K562 (cell line): Measurements from ENCODE around the gene DXO. TPM values are rescaled to one million over a fixed set of nuclear protein-coding genes. Genes with fewer than 3 reads are reported as not detected.

Source experiments
- CHD1 ChIP-seq: fragments of 200-600 bp; sonication (generic); IDR thresholded peaks from one replicate; pipeline ENCODE4 v1.6.1; 2012; ENCODE audit warnings: mild to moderate bottlenecking, moderate library complexity, low read length, inconsistent platforms
- GABPB1 ChIP-seq: sonication (generic); formaldehyde crosslinking; IDR thresholded peaks from 2 replicates; pipeline ENCODE4 v1.8.0; 2022; ENCODE audit warnings: mild to moderate bottlenecking, missing genetic modification reagents
- LARP7 ChIP-seq: fragments of 450-650 bp; IDR thresholded peaks from 2 replicates; pipeline ENCODE4 v1.6.1; 2016
- MEF2D ChIP-seq: conservative IDR thresholded peaks from 2 replicates; pipeline ENCODE4 v1.6.1; 2016; ENCODE audit warnings: low read depth, missing genetic modification characterization, missing compliant biosample characterization
- NR1H2 ChIP-seq: sonication (generic); formaldehyde crosslinking; IDR thresholded peaks from 2 replicates; pipeline ENCODE4 v1.4.0; 2020; ENCODE audit warnings: mild to moderate bottlenecking, missing genetic modification reagents
- PPARD ChIP-seq: fragments of 250-450 bp; sonication (Bioruptor Pico); IDR thresholded peaks from 2 replicates; pipeline ENCODE4 v1.8.0; 2022; ENCODE audit warnings: inconsistent platforms, mild to moderate bottlenecking, moderate library complexity
- RBFOX2 ChIP-seq: fragments of 200-400 bp; formaldehyde crosslinking; IDR thresholded peaks from 2 replicates; pipeline ENCODE4 v1.6.1; 2017; ENCODE audit warnings: low read depth, mild to moderate bottlenecking, low read length, moderate library complexity
- SPI1 ChIP-seq: IDR thresholded peaks from 2 replicates; pipeline ENCODE4 v1.6.1; 2011; ENCODE audit warnings: low read depth, low read length, control low read depth, borderline replicate concordance
- TEAD2 ChIP-seq: fragments of 450-650 bp; IDR thresholded peaks from 2 replicates; pipeline ENCODE4 v1.6.1; 2016; ENCODE audit warnings: missing genetic modification characterization, control low read depth, missing compliant biosample characterization
- THAP12 ChIP-seq: fragments of 250-450 bp; sonication (Bioruptor Pico); IDR thresholded peaks from 2 replicates; pipeline ENCODE4 v1.9.0; 2021; ENCODE audit warnings: mild to moderate bottlenecking, inconsistent platforms
- THRB ChIP-seq: fragments of 450-650 bp; formaldehyde crosslinking; conservative IDR thresholded peaks from 2 replicates; pipeline ENCODE4 v1.4.0; 2022; ENCODE audit warnings: mild to moderate bottlenecking, missing genetic modification characterization
- ZBED1 ChIP-seq: IDR thresholded peaks from 2 replicates; pipeline ENCODE4 v1.6.1; 2014
- ZBTB17 ChIP-seq: fragments of 450-650 bp; formaldehyde crosslinking; IDR thresholded peaks from 2 replicates; pipeline ENCODE4 v1.4.0; 2020; ENCODE audit warnings: mild to moderate bottlenecking
- polyA plus RNA-seq, 8 experiments: library from polyadenylated mRNA; depleted of rRNA in 4 of 8; stranded (reverse) in 5 of 8; unstranded in 3 of 8; fragments of >200 nt; fragmentation: Nextera tagmentation in 2 of 8; fragmentation: Illumina TruSeq in 1 of 8; extraction: Ambion mirVana in 2 of 8; extraction: Trizol in 1 of 8; gene quantifications; 2 replicates each; pipeline versions ENCODE4 v1.2.1 to v1.2.3, GENCODE V29; 2011 to 2014; ENCODE audit warnings: inconsistent platforms in 1 of 8, missing spikeins in 1 of 8
- total RNA-seq, 7 experiments: library from RNA; depleted of rRNA in 6 of 7; stranded (reverse); fragments of >200 nt in 6 of 7; fragmentation: Illumina TruSeq in 2 of 7; extraction: Trizol in 2 of 7; gene quantifications; 2 replicates each; pipeline versions ENCODE4 v1.2.1 to v1.2.3, GENCODE V29; 2011 to 2021; ENCODE audit warnings: low replicate concordance in 1 of 7
- TF ChIP-seq, protein P1 (sequence below): fragments of 250-450 bp; sonication (Bioruptor Pico); IDR thresholded peaks from 2 replicates; pipeline ENCODE4 v1.4.0; 2020; ENCODE audit warnings: mild to moderate bottlenecking, moderate library complexity
- TF ChIP-seq, protein P2 (sequence below), 2 experiments: fragments of 150-350 bp in 1 of 2; IDR thresholded peaks; 2 replicates each; pipeline ENCODE4 v1.6.1; 2012 to 2016; ENCODE audit warnings: low read depth in 2 of 2, low read length in 2 of 2, mild to moderate bottlenecking in 1 of 2, moderate library complexity in 1 of 2
- TF ChIP-seq, protein P3 (sequence below): fragments of 450-650 bp; formaldehyde crosslinking; IDR thresholded peaks from 2 replicates; pipeline ENCODE4 v1.4.0; 2022; ENCODE audit warnings: mild to moderate bottlenecking, moderate library complexity

The DXO gene
- total and polyA plus RNA-seq, 9 of the 15 experiments (the other 6 are each of a cell fraction or from before 2014, with no cell fraction given): 6.4 to 35.1 (median 19.4) TPM

- TF ChIP-seq, protein P1, sequence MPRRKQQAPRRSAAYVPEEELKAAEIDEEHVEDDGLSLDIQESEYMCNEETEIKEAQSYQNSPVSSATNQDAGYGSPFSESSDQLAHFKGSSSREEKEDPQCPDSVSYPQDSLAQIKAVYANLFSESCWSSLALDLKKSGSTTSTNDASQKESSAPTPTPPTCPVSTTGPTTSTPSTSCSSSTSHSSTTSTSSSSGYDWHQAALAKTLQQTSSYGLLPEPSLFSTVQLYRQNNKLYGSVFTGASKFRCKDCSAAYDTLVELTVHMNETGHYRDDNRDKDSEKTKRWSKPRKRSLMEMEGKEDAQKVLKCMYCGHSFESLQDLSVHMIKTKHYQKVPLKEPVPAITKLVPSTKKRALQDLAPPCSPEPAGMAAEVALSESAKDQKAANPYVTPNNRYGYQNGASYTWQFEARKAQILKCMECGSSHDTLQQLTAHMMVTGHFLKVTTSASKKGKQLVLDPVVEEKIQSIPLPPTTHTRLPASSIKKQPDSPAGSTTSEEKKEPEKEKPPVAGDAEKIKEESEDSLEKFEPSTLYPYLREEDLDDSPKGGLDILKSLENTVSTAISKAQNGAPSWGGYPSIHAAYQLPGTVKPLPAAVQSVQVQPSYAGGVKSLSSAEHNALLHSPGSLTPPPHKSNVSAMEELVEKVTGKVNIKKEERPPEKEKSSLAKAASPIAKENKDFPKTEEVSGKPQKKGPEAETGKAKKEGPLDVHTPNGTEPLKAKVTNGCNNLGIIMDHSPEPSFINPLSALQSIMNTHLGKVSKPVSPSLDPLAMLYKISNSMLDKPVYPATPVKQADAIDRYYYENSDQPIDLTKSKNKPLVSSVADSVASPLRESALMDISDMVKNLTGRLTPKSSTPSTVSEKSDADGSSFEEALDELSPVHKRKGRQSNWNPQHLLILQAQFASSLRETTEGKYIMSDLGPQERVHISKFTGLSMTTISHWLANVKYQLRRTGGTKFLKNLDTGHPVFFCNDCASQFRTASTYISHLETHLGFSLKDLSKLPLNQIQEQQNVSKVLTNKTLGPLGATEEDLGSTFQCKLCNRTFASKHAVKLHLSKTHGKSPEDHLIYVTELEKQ (CRISPR knock-in tag): no peak
- TF ChIP-seq GABPB1 (no peak), CHD1 (peak; percentile 92), NR1H2 (CRISPR knock-in tag) (peak; percentile 98), LARP7 (peak; percentile 96), ZBED1 (no peak), MEF2D (tag) (0 out of 2 replicates have a peak, but pooled peaks have one; percentile 71), SPI1 (no peak), THAP12 (CRISPR knock-in tag) (peak; percentile 85), RBFOX2 (no peak), TEAD2 (tag) (0 out of 2 replicates have a peak, but pooled peaks have one; percentile 27), THRB (CRISPR knock-in tag) (peak; percentile 97), PPARD (CRISPR knock-in tag) (no peak), ZBTB17 (CRISPR knock-in tag) (0 out of 2 replicates have a peak, but pooled peaks have one; percentile 52)
- TF ChIP-seq, protein P2, sequence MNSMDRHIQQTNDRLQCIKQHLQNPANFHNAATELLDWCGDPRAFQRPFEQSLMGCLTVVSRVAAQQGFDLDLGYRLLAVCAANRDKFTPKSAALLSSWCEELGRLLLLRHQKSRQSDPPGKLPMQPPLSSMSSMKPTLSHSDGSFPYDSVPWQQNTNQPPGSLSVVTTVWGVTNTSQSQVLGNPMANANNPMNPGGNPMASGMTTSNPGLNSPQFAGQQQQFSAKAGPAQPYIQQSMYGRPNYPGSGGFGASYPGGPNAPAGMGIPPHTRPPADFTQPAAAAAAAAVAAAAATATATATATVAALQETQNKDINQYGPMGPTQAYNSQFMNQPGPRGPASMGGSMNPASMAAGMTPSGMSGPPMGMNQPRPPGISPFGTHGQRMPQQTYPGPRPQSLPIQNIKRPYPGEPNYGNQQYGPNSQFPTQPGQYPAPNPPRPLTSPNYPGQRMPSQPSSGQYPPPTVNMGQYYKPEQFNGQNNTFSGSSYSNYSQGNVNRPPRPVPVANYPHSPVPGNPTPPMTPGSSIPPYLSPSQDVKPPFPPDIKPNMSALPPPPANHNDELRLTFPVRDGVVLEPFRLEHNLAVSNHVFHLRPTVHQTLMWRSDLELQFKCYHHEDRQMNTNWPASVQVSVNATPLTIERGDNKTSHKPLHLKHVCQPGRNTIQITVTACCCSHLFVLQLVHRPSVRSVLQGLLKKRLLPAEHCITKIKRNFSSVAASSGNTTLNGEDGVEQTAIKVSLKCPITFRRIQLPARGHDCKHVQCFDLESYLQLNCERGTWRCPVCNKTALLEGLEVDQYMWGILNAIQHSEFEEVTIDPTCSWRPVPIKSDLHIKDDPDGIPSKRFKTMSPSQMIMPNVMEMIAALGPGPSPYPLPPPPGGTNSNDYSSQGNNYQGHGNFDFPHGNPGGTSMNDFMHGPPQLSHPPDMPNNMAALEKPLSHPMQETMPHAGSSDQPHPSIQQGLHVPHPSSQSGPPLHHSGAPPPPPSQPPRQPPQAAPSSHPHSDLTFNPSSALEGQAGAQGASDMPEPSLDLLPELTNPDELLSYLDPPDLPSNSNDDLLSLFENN (IDR thresholded peaks at IDR 0.05; ENCODE audit: low read depth in 2 of 2, low read length in 2 of 2): no peak
- TF ChIP-seq, protein P3, sequence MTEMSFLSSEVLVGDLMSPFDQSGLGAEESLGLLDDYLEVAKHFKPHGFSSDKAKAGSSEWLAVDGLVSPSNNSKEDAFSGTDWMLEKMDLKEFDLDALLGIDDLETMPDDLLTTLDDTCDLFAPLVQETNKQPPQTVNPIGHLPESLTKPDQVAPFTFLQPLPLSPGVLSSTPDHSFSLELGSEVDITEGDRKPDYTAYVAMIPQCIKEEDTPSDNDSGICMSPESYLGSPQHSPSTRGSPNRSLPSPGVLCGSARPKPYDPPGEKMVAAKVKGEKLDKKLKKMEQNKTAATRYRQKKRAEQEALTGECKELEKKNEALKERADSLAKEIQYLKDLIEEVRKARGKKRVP (CRISPR knock-in tag): 0 out of 2 replicates have a peak, but pooled peaks have one; percentile 8
Observed at GRCh38 chr6:31972709-31973350, 892 bp upstream of the DXO start (continued).
